Measurements from ENCODE around the gene DNAJB11. TPM values are rescaled to one million over a fixed set of nuclear protein-coding genes. Genes with fewer than 3 reads are reported as not detected.

The DNAJB11 gene
- total and polyA plus RNA-seq, 2 experiments from 2014 or later = 72.6 to 85.6 TPM

- Histone ChIP-seq H3K4me2 (no peak overlapping the region), H3K4me1 (ENCODE audit: insufficient read depth) (no peaks in the 10 kb centered on the region), H3K9me2 (ENCODE audit: insufficient read depth) (no peaks in the 10 kb centered on the region), H3K4me3 (no peak overlapping the region), H4K20me1 (replicated peaks; ENCODE audit: insufficient read depth) (no peaks in the 10 kb centered on the region), H3F3A (replicated peaks; ENCODE audit: low read depth) (no peaks in the 10 kb centered on the region), H2AFZ (no peak overlapping the region), H3K27ac (ENCODE audit: low read depth) (no peak overlapping the region), H3K79me2 (replicated peaks; ENCODE audit: insufficient read depth) (no peaks in the 10 kb centered on the region), H3K27me3 (ENCODE audit: insufficient read depth) (no peaks in the 10 kb centered on the region), H3K36me3 (ENCODE audit: insufficient read depth) (peaks cover 21% of the 10 kb centered on the region)
- Mint-ChIP-seq H3K36me3 (ENCODE audit: low read depth) (peaks cover 28% of the 10 kb centered on the region), H3K4me1 (no peaks in the 10 kb centered on the region), H3K27me3 (ENCODE audit: insufficient read depth, low read depth, poor library complexity) (no peaks in the 10 kb centered on the region), H3K4me3 (no peak overlapping the region), H3K27ac (no peak overlapping the region), H3K9me3 (no peaks in the 10 kb centered on the region)
- ATAC-seq (no peak), DNase-seq (ENCODE audit: low spot score) (no peak)
- TF ChIP-seq, protein P1, sequence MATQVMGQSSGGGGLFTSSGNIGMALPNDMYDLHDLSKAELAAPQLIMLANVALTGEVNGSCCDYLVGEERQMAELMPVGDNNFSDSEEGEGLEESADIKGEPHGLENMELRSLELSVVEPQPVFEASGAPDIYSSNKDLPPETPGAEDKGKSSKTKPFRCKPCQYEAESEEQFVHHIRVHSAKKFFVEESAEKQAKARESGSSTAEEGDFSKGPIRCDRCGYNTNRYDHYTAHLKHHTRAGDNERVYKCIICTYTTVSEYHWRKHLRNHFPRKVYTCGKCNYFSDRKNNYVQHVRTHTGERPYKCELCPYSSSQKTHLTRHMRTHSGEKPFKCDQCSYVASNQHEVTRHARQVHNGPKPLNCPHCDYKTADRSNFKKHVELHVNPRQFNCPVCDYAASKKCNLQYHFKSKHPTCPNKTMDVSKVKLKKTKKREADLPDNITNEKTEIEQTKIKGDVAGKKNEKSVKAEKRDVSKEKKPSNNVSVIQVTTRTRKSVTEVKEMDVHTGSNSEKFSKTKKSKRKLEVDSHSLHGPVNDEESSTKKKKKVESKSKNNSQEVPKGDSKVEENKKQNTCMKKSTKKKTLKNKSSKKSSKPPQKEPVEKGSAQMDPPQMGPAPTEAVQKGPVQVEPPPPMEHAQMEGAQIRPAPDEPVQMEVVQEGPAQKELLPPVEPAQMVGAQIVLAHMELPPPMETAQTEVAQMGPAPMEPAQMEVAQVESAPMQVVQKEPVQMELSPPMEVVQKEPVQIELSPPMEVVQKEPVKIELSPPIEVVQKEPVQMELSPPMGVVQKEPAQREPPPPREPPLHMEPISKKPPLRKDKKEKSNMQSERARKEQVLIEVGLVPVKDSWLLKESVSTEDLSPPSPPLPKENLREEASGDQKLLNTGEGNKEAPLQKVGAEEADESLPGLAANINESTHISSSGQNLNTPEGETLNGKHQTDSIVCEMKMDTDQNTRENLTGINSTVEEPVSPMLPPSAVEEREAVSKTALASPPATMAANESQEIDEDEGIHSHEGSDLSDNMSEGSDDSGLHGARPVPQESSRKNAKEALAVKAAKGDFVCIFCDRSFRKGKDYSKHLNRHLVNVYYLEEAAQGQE (IDR thresholded peaks at IDR 0.05; ENCODE audit: unreplicated experiment) = no peak
- TF ChIP-seq NANOG (IDR thresholded peaks at IDR 0.05; ENCODE audit: borderline replicate concordance) (no peak), ZNF331 (CRISPR knock-in tag; IDR thresholded peaks at IDR 0.05; ENCODE audit: low read depth) (no peak), POLR2AphosphoS5 (IDR thresholded peaks at IDR 0.05; ENCODE audit: low read depth) (no peak), JUNB (IDR thresholded peaks at IDR 0.05; ENCODE audit: unreplicated experiment) (no peak), EZH2 (IDR thresholded peaks at IDR 0.05; ENCODE audit: low read depth, unreplicated experiment) (no peak), STAT1 (IDR thresholded peaks at IDR 0.05; ENCODE audit: unreplicated experiment) (no peak)
- TF ChIP-seq, protein P2, sequence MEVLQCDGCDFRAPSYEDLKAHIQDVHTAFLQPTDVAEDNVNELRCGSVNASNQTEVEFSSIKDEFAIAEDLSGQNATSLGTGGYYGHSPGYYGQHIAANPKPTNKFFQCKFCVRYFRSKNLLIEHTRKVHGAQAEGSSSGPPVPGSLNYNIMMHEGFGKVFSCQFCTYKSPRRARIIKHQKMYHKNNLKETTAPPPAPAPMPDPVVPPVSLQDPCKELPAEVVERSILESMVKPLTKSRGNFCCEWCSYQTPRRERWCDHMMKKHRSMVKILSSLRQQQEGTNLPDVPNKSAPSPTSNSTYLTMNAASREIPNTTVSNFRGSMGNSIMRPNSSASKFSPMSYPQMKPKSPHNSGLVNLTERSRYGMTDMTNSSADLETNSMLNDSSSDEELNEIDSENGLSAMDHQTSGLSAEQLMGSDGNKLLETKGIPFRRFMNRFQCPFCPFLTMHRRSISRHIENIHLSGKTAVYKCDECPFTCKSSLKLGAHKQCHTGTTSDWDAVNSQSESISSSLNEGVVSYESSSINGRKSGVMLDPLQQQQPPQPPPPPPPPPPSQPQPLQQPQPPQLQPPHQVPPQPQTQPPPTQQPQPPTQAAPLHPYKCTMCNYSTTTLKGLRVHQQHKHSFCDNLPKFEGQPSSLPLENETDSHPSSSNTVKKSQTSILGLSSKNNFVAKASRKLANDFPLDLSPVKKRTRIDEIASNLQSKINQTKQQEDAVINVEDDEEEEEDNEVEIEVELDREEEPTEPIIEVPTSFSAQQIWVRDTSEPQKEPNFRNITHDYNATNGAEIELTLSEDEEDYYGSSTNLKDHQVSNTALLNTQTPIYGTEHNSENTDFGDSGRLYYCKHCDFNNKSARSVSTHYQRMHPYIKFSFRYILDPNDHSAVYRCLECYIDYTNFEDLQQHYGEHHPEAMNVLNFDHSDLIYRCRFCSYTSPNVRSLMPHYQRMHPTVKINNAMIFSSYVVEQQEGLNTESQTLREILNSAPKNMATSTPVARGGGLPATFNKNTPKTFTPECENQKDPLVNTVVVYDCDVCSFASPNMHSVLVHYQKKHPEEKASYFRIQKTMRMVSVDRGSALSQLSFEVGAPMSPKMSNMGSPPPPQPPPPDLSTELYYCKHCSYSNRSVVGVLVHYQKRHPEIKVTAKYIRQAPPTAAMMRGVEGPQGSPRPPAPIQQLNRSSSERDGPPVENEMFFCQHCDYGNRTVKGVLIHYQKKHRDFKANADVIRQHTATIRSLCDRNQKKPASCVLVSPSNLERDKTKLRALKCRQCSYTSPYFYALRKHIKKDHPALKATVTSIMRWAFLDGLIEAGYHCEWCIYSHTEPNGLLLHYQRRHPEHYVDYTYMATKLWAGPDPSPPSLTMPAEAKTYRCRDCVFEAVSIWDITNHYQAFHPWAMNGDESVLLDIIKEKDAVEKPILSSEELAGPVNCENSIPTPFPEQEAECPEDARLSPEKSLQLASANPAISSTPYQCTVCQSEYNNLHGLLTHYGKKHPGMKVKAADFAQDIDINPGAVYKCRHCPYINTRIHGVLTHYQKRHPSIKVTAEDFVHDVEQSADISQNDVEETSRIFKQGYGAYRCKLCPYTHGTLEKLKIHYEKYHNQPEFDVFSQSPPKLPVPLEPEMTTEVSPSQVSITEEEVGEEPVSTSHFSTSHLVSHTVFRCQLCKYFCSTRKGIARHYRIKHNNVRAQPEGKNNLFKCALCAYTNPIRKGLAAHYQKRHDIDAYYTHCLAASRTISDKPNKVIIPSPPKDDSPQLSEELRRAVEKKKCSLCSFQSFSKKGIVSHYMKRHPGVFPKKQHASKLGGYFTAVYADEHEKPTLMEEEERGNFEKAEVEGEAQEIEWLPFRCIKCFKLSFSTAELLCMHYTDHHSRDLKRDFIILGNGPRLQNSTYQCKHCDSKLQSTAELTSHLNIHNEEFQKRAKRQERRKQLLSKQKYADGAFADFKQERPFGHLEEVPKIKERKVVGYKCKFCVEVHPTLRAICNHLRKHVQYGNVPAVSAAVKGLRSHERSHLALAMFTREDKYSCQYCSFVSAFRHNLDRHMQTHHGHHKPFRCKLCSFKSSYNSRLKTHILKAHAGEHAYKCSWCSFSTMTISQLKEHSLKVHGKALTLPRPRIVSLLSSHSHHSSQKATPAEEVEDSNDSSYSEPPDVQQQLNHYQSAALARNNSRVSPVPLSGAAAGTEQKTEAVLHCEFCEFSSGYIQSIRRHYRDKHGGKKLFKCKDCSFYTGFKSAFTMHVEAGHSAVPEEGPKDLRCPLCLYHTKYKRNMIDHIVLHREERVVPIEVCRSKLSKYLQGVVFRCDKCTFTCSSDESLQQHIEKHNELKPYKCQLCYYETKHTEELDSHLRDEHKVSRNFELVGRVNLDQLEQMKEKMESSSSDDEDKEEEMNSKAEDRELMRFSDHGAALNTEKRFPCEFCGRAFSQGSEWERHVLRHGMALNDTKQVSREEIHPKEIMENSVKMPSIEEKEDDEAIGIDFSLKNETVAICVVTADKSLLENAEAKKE (CRISPR knock-in tag; IDR thresholded peaks at IDR 0.05) = no peak
Observed at GRCh38 chr3:186587183-186587582, 16.7 kb downstream of the DNAJB11 start.
